A549 (cell line): ENCODE results near the gene NCCRP1.
"Not testable (repeated sequence)": the region's sequence is repeated elsewhere in the genome, so short reads cannot be mapped to it uniquely, and the experiment has no call there.

Source experiments
- CBX2 ChIP-seq: fragments of 200-600 bp; sonication (generic); IDR thresholded peaks from 2 replicates; pipeline ENCODE4 v1.6.1; 2016; ENCODE audit warnings: low read depth, mild to moderate bottlenecking, borderline replicate concordance
- CEBPB ChIP-seq, 2 experiments: fragments of >200 bp in 1 of 2; sonication (Bioruptor Twin) in 1 of 2; formaldehyde crosslinking in 1 of 2; IDR thresholded peaks; 2 replicates each; pipeline ENCODE4 v1.6.1; 2012 to 2016
- GATA3 ChIP-seq: IDR thresholded peaks from 2 replicates; pipeline ENCODE4 v1.6.1; 2012; ENCODE audit warnings: borderline replicate concordance
- HOXA7 ChIP-seq: fragments of 250-450 bp; sonication (Bioruptor Pico); IDR thresholded peaks from 2 replicates; pipeline ENCODE4 v1.5.0; 2020; ENCODE audit warnings: mild to moderate bottlenecking, moderate library complexity
- JUN ChIP-seq, 2 experiments: fragments of >200 bp; sonication (Bioruptor Twin); formaldehyde crosslinking; IDR thresholded peaks; 2 replicates in 1 of 2; 3 replicates in 1 of 2; pipeline ENCODE4 v1.6.1; 2016 to 2017
- NR3C1 ChIP-seq: fragments of >200 bp; sonication (Bioruptor Twin); formaldehyde crosslinking; IDR thresholded peaks from 3 replicates; pipeline ENCODE4 v1.6.1; 2017
- POLR2A ChIP-seq: IDR thresholded peaks from 2 replicates; pipeline ENCODE4 v1.6.1; 2012; ENCODE audit warnings: mild to moderate bottlenecking, low read length
- RAD21 ChIP-seq, 2 experiments: fragments of >200 bp in 1 of 2; sonication (Bioruptor Twin) in 1 of 2; formaldehyde crosslinking in 1 of 2; IDR thresholded peaks in 1 of 2; conservative IDR thresholded peaks in 1 of 2; 2 replicates in 1 of 2; 3 replicates in 1 of 2; pipeline ENCODE4 v1.6.1; 2012 to 2018; ENCODE audit warnings: inconsistent platforms in 1 of 2
- RARB ChIP-seq: fragments of 250-450 bp; sonication (Bioruptor Pico); IDR thresholded peaks from 2 replicates; pipeline ENCODE4 v1.8.0; 2021; ENCODE audit warnings: mild to moderate bottlenecking, moderate library complexity
- TF ChIP-seq, protein P1 (sequence below): fragments of >200 bp; sonication (Bioruptor Twin); formaldehyde crosslinking; IDR thresholded peaks from 3 replicates; pipeline ENCODE4 v1.5.1; 2016
- TF ChIP-seq, protein P2 (sequence below): fragments of 150-350 bp; IDR thresholded peaks from 2 replicates; pipeline ENCODE4 v1.6.1; 2014; ENCODE audit warnings: low read depth, mild to moderate bottlenecking, low read length
- TF ChIP-seq, protein P3 (sequence below): IDR thresholded peaks from 2 replicates; pipeline ENCODE4 v1.6.1; 2012

DNA sequence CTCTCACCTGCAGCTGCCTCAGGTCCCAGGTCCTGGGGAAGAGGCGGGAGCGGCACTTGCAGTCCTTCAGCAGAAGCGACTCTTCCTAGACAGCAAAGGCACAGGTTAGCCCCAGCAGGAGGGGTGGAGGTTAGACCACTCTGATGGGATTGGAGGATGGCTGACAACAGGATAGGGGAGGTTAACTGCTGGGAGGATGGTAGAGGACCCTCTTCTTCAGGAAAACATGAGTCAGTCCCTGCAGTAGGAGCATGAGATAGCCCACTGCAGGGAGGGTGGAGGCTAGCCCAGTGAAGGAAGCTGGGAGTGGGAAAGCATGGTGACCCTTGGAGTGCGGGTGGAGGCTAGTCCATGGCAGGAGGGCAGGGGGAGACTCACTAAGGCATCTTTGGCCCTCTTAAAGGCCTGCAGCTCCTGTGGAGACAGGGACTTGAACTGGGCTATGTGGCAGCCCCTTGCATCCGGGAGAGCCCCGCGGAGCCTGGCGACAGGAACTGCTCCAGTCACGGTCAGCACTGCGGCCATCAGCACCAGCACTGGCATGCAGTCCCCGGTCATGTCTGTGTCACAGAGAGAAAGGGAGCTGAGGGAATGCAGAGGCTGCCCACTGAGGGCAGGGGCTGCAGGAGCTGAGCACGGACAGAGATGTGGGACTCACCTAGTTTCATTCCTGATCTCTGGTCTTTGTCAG lies 47.8 kb downstream of the NCCRP1 start, which contains the start of gene IFNL3:
- TF ChIP-seq, protein P1, sequence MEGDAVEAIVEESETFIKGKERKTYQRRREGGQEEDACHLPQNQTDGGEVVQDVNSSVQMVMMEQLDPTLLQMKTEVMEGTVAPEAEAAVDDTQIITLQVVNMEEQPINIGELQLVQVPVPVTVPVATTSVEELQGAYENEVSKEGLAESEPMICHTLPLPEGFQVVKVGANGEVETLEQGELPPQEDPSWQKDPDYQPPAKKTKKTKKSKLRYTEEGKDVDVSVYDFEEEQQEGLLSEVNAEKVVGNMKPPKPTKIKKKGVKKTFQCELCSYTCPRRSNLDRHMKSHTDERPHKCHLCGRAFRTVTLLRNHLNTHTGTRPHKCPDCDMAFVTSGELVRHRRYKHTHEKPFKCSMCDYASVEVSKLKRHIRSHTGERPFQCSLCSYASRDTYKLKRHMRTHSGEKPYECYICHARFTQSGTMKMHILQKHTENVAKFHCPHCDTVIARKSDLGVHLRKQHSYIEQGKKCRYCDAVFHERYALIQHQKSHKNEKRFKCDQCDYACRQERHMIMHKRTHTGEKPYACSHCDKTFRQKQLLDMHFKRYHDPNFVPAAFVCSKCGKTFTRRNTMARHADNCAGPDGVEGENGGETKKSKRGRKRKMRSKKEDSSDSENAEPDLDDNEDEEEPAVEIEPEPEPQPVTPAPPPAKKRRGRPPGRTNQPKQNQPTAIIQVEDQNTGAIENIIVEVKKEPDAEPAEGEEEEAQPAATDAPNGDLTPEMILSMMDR: not testable (repeated sequence)
- not testable (repeated sequence) for TF ChIP-seq GATA3; POLR2A; JUN (IDR thresholded peaks at IDR 0.05); RAD21 (conservative IDR thresholded peaks at IDR 0.05 in 1 of 2, IDR thresholded peaks at IDR 0.05 in 1 of 2); HOXA7; NR3C1; CEBPB (IDR thresholded peaks at IDR 0.05); CBX2; RARB
- TF ChIP-seq, protein P2, sequence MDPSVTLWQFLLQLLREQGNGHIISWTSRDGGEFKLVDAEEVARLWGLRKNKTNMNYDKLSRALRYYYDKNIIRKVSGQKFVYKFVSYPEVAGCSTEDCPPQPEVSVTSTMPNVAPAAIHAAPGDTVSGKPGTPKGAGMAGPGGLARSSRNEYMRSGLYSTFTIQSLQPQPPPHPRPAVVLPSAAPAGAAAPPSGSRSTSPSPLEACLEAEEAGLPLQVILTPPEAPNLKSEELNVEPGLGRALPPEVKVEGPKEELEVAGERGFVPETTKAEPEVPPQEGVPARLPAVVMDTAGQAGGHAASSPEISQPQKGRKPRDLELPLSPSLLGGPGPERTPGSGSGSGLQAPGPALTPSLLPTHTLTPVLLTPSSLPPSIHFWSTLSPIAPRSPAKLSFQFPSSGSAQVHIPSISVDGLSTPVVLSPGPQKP: not testable (repeated sequence)
- TF ChIP-seq, protein P3, sequence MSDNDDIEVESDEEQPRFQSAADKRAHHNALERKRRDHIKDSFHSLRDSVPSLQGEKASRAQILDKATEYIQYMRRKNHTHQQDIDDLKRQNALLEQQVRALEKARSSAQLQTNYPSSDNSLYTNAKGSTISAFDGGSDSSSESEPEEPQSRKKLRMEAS: not testable (repeated sequence)
